ENCODE results near the gene TMEM170B.

The TMEM170B gene

GRCh38 chr6:11626356-11626755, 88.8 kb downstream of the TMEM170B start:
- in situ Hi-C loops (cut with MboI; ENCODE audit: low sequenced_read_pairs, unreplicated experiment), result no loop called here
- TF ChIP-seq CTCF (IDR thresholded peaks at IDR 0.05; ENCODE audit: borderline replicate concordance, control extremely low read depth, extremely low read depth, insufficient read depth, missing control alignments), result no peak
- DNase-seq (ENCODE audit: low spot score), result no peak

GRCh38 chr6:11628562-11628961, 91.0 kb downstream of the TMEM170B start:
- no peak for TF ChIP-seq CTCF (IDR thresholded peaks at IDR 0.05; ENCODE audit: borderline replicate concordance, control extremely low read depth, extremely low read depth, insufficient read depth, missing control alignments)
- DNase-seq (ENCODE audit: low spot score), result no peak
- in situ Hi-C loops (cut with MboI; ENCODE audit: low sequenced_read_pairs, unreplicated experiment), result no loop called here

- DNase-seq (ENCODE audit: low spot score), result no peak
- in situ Hi-C loops (cut with MboI; ENCODE audit: low sequenced_read_pairs, unreplicated experiment), result no loop called here
- no peak for TF ChIP-seq CTCF (IDR thresholded peaks at IDR 0.05; ENCODE audit: borderline replicate concordance, control extremely low read depth, extremely low read depth, insufficient read depth, missing control alignments)
Measured at GRCh38 chr6:11631008-11631407, 93.5 kb downstream of the TMEM170B start.

- DNase-seq (ENCODE audit: low spot score), result no peak
- no peak for TF ChIP-seq CTCF (IDR thresholded peaks at IDR 0.05; ENCODE audit: borderline replicate concordance, control extremely low read depth, extremely low read depth, insufficient read depth, missing control alignments)
- in situ Hi-C loops (cut with MboI; ENCODE audit: low sequenced_read_pairs, unreplicated experiment), result no loop called here
Measured at GRCh38 chr6:11631539-11631938, 94.0 kb downstream of the TMEM170B start.

- TF ChIP-seq CTCF (IDR thresholded peaks at IDR 0.05; ENCODE audit: borderline replicate concordance, control extremely low read depth, extremely low read depth, insufficient read depth, missing control alignments), result no peak
- in situ Hi-C loops (cut with MboI; ENCODE audit: low sequenced_read_pairs, unreplicated experiment), result no loop called here
- no peak for DNase-seq (ENCODE audit: low spot score)
Measured at GRCh38 chr6:11632231-11632630, 94.7 kb downstream of the TMEM170B start.

- in situ Hi-C loops (cut with MboI; ENCODE audit: low sequenced_read_pairs, unreplicated experiment), result no loop called here
- no peak for DNase-seq (ENCODE audit: low spot score)
- no peak for TF ChIP-seq CTCF (IDR thresholded peaks at IDR 0.05; ENCODE audit: borderline replicate concordance, control extremely low read depth, extremely low read depth, insufficient read depth, missing control alignments)
Measured at GRCh38 chr6:11632795-11633511, 95.4 kb downstream of the TMEM170B start.
